Fibroblast of the conjunctiva (primary cell): ENCODE data around the gene BRIP1.
"Not testable (repeated sequence)": the region's sequence is repeated elsewhere in the genome, so short reads cannot be mapped to it uniquely, and the experiment has no call there.

Source experiments
- DNase-seq: peaks from one replicate; pipeline ENCODE4 v3.0.0-alpha.2; 2010; ENCODE audit warnings: low read depth

BRIP1 gene

GRCh38 chr17:61695779-61696337 is 167.5 kb downstream of the BRIP1 start:
- DNase-seq = no peak

- no peak for DNase-seq
These were observed 169.2 kb downstream of the BRIP1 start for GRCh38 chr17:61694095-61694494.

GRCh38 chr17:61689610-61690180 is 173.6 kb downstream of the BRIP1 start:
- no peak for DNase-seq

- DNase-seq = no peak
These were observed 175.6 kb downstream of the BRIP1 start for GRCh38 chr17:61687769-61688168.

- no peak for DNase-seq
These were observed 177.2 kb downstream of the BRIP1 start for GRCh38 chr17:61686113-61686512.

- no peak for DNase-seq
These were observed 178.5 kb downstream of the BRIP1 start for GRCh38 chr17:61684818-61685217.

- no peak for DNase-seq
These were observed 179.2 kb downstream of the BRIP1 start for GRCh38 chr17:61684172-61684571.

- DNase-seq = no peak
These were observed 179.9 kb downstream of the BRIP1 start for GRCh38 chr17:61683466-61683865.

- DNase-seq = no peak
These were observed 182.4 kb downstream of the BRIP1 start for GRCh38 chr17:61680921-61681320.

- no peak for DNase-seq
These were observed 185.0 kb downstream of the BRIP1 start for GRCh38 chr17:61678339-61678738.

GRCh38 chr17:61677150-61677811 is 186.0 kb downstream of the BRIP1 start:
- DNase-seq = not testable (repeated sequence)

- not testable (repeated sequence) for DNase-seq
These were observed 186.8 kb downstream of the BRIP1 start for GRCh38 chr17:61676522-61676921.

GRCh38 chr17:61674609-61675008 is 188.7 kb downstream of the BRIP1 start:
- DNase-seq = not testable (repeated sequence)

- not testable (repeated sequence) for DNase-seq
These were observed 190.1 kb downstream of the BRIP1 start for GRCh38 chr17:61673019-61673897.

GRCh38 chr17:61672140-61672539 is 191.2 kb downstream of the BRIP1 start:
- DNase-seq = no peak

GRCh38 chr17:61670691-61671090 is 192.6 kb downstream of the BRIP1 start:
- no peak for DNase-seq

- DNase-seq = no peak
These were observed 193.8 kb downstream of the BRIP1 start for GRCh38 chr17:61669522-61669921.

GRCh38 chr17:61668486-61668885 is 194.8 kb downstream of the BRIP1 start:
- no peak for DNase-seq

GRCh38 chr17:61666406-61667088 is 196.8 kb downstream of the BRIP1 start:
- DNase-seq = not testable (repeated sequence)

GRCh38 chr17:61663310-61663709 is 200.0 kb downstream of the BRIP1 start:
- no peak for DNase-seq

GRCh38 chr17:61662741-61663140 is 200.6 kb downstream of the BRIP1 start:
- peak; percentile 9 for DNase-seq

GRCh38 chr17:61662186-61662585 is 201.1 kb downstream of the BRIP1 start:
- DNase-seq = no peak
